ENCODE data around the gene SPECC1. TPM values are rescaled to one million over a fixed set of nuclear protein-coding genes. Genes with fewer than 3 reads are reported as not detected.

Gene SPECC1
- total RNA-seq, 1 donor from 2014 or later, result 35.6 TPM

- DNase-seq (ENCODE audit: low spot score in 2 of 2, unreplicated experiment in 2 of 2), result peak in 1 of 2 experiments; percentile 66
- Mint-ChIP-seq H3K27ac (no peak overlapping the region), H3K4me1 (no peaks in the 10 kb centered on the region), H3K36me3 (no peaks in the 10 kb centered on the region), H3K4me3 (no peak overlapping the region), H3K27me3 (ENCODE audit: low read depth) (peaks cover 2% of the 10 kb centered on the region), H3K9me3 (no peaks in the 10 kb centered on the region)
- TF ChIP-seq CTCF (IDR thresholded peaks at IDR 0.05; ENCODE audit: unreplicated experiment), result peak; percentile 83
Observed at GRCh38 chr17:20121359-20122253, 112.4 kb downstream of the SPECC1 start.

GRCh38 chr17:20122254-20122879 lies 113.2 kb downstream of the SPECC1 start:
- Mint-ChIP-seq H3K4me3 (no peak overlapping the region), H3K36me3 (no peaks in the 10 kb centered on the region), H3K27me3 (ENCODE audit: low read depth) (peaks cover 2% of the 10 kb centered on the region), H3K27ac (no peak overlapping the region), H3K4me1 (no peaks in the 10 kb centered on the region), H3K9me3 (no peaks in the 10 kb centered on the region)
- no peak for TF ChIP-seq CTCF (IDR thresholded peaks at IDR 0.05; ENCODE audit: unreplicated experiment)
- no peak for DNase-seq (ENCODE audit: low spot score in 2 of 2, unreplicated experiment in 2 of 2)

GRCh38 chr17:20123209-20123608 lies 114.0 kb downstream of the SPECC1 start:
- H3K36me3 Mint-ChIP-seq, result no peaks in the 10 kb centered on the region
- DNase-seq (ENCODE audit: low spot score in 2 of 2, unreplicated experiment in 2 of 2), result no peak

GRCh38 chr17:20125724-20126123 lies 116.6 kb downstream of the SPECC1 start:
- peaks cover 2% of the 10 kb centered on the region for H3K27me3 Mint-ChIP-seq (ENCODE audit: low read depth)
- TF ChIP-seq CTCF (IDR thresholded peaks at IDR 0.05; ENCODE audit: unreplicated experiment), result no peak
- no peak overlapping the region for H3K27ac Mint-ChIP-seq

More at GRCh38 chr17:20123209-20123608, 114.0 kb downstream of the SPECC1 start:
- no peak for TF ChIP-seq CTCF (IDR thresholded peaks at IDR 0.05; ENCODE audit: unreplicated experiment)
- Mint-ChIP-seq H3K9me3 (no peaks in the 10 kb centered on the region), H3K27me3 (ENCODE audit: low read depth) (peaks cover 2% of the 10 kb centered on the region), H3K27ac (no peak overlapping the region), H3K4me3 (no peak overlapping the region), H3K4me1 (peaks cover 2% of the 10 kb centered on the region)

GRCh38 chr17:20127360-20128035 lies 118.3 kb downstream of the SPECC1 start:
- H3K4me1 Mint-ChIP-seq, result peaks cover 2% of the 10 kb centered on the region
- no peaks in the 10 kb centered on the region for H3K36me3 Mint-ChIP-seq
- peaks cover 7% of the 10 kb centered on the region for H3K9me3 Mint-ChIP-seq
- H3K27ac Mint-ChIP-seq, result no peak overlapping the region
- no peak overlapping the region for H3K4me3 Mint-ChIP-seq
- peaks cover 2% of the 10 kb centered on the region for H3K27me3 Mint-ChIP-seq (ENCODE audit: low read depth)
- no peak for TF ChIP-seq CTCF (IDR thresholded peaks at IDR 0.05; ENCODE audit: unreplicated experiment)
- DNase-seq (ENCODE audit: low spot score in 2 of 2, unreplicated experiment in 2 of 2), result no peak

More at GRCh38 chr17:20125724-20126123, 116.6 kb downstream of the SPECC1 start:
- H3K4me1 Mint-ChIP-seq, result peaks cover 2% of the 10 kb centered on the region
- DNase-seq (ENCODE audit: low spot score in 2 of 2, unreplicated experiment in 2 of 2), result no peak
- H3K9me3 Mint-ChIP-seq, result peaks cover 4% of the 10 kb centered on the region
- no peaks in the 10 kb centered on the region for H3K36me3 Mint-ChIP-seq
- H3K4me3 Mint-ChIP-seq, result no peak overlapping the region

Data from mesothelial cell of epicardium (in vitro differentiated cells).